Measurements from ENCODE around the gene C5AR1.

DNA sequence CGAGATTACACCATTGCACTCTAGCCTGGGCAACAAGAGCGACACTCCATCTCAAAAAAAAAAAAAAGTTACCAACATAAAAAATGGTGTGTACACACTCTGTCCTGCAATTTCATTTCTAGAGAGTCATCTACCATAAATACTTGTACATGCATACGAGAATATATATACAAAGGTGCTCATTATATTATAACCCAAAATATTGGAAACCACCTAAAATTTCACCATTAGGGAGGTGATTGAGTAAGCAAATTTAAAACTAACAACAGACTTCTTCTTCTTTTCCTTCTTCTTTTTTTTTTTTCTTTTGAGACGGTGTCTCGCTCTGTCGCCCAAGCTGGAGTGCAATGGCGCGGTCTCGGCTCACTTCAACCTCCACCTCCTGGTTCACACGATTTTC is 7.4 kb upstream of the C5AR1 start:
- TF ChIP-seq SMC3 (conservative IDR thresholded peaks at IDR 0.05; ENCODE audit: insufficient read depth, low read depth, low read length) (no peak), RNF2 (IDR thresholded peaks at IDR 0.05) (no peak), NCOR1 (IDR thresholded peaks at IDR 0.05) (no peak), NFRKB (IDR thresholded peaks at IDR 0.05; ENCODE audit: low read depth) (no peak)

All from K562 (cell line).